K562 (cell line): ENCODE data around the gene ZNF200. TPM values are rescaled to one million over a fixed set of nuclear protein-coding genes. Genes with fewer than 3 reads are reported as not detected.

Experiments
- CHCHD3 ChIP-seq: fragments of 250-450 bp; sonication (Bioruptor Pico); IDR thresholded peaks from 2 replicates; pipeline ENCODE4 v2.1.2; 2022; ENCODE audit warnings: mild to moderate bottlenecking
- JUN ChIP-seq, 2 experiments: sonication (generic) in 1 of 2; formaldehyde crosslinking in 1 of 2; IDR thresholded peaks; 2 replicates each; pipeline versions ENCODE4 v1.6.1 to v1.8.0; 2012 to 2022; ENCODE audit warnings: borderline replicate concordance in 2 of 2, mild to moderate bottlenecking in 2 of 2, improper control_type of control experiment in 1 of 2, low read depth in 1 of 2, low read length in 1 of 2, missing genetic modification reagents in 1 of 2
- KDM1A ChIP-seq, 2 experiments: fragments of 450-650 bp; IDR thresholded peaks; 2 replicates each; pipeline ENCODE4 v1.6.1; 2016; ENCODE audit warnings: mild to moderate bottlenecking in 2 of 2
- MGA ChIP-seq: fragments of 450-650 bp; IDR thresholded peaks from 2 replicates; pipeline ENCODE4 v1.6.1; 2016; ENCODE audit warnings: mild to moderate bottlenecking, moderate library complexity
- NFIC ChIP-seq: fragments of 450-650 bp; IDR thresholded peaks from 2 replicates; pipeline ENCODE4 v1.6.1; 2017; ENCODE audit warnings: mild to moderate bottlenecking, inconsistent platforms
- PML ChIP-seq: IDR thresholded peaks from 2 replicates; pipeline ENCODE4 v1.6.1; 2012; ENCODE audit warnings: low read length, inconsistent platforms
- TAF15 ChIP-seq: fragments of 200-400 bp; formaldehyde crosslinking; IDR thresholded peaks from 2 replicates; pipeline ENCODE4 v1.6.1; 2017; ENCODE audit warnings: mild to moderate bottlenecking, low read depth, low read length, moderate library complexity
- ZNF707 ChIP-seq: fragments of 250-450 bp; sonication (Bioruptor Pico); conservative IDR thresholded peaks from 2 replicates; pipeline ENCODE4 v1.8.0; 2022; ENCODE audit warnings: inconsistent platforms, mild to moderate bottlenecking, moderate library complexity
- polyA plus RNA-seq, 8 experiments: library from polyadenylated mRNA; depleted of rRNA in 4 of 8; stranded (reverse) in 5 of 8; unstranded in 3 of 8; fragments of >200 nt; fragmentation: Nextera tagmentation in 2 of 8; fragmentation: Illumina TruSeq in 1 of 8; extraction: Ambion mirVana in 2 of 8; extraction: Trizol in 1 of 8; gene quantifications; 2 replicates each; pipeline versions ENCODE4 v1.2.1 to v1.2.3, GENCODE V29; 2011 to 2014; ENCODE audit warnings: inconsistent platforms in 1 of 8, missing spikeins in 1 of 8
- total RNA-seq, 7 experiments: library from RNA; depleted of rRNA in 6 of 7; stranded (reverse); fragments of >200 nt in 6 of 7; fragmentation: Illumina TruSeq in 2 of 7; extraction: Trizol in 2 of 7; gene quantifications; 2 replicates each; pipeline versions ENCODE4 v1.2.1 to v1.2.3, GENCODE V29; 2011 to 2021; ENCODE audit warnings: low replicate concordance in 1 of 7
- TF ChIP-seq, protein P1 (sequence below), 2 experiments: fragments of 450-650 bp; conservative IDR thresholded peaks; 2 replicates each; pipeline ENCODE4 v1.6.1; 2017; ENCODE audit warnings: mild to moderate bottlenecking in 2 of 2, moderate library complexity in 2 of 2
- TF ChIP-seq, protein P2 (sequence below): sonication (generic); formaldehyde crosslinking; IDR thresholded peaks from 2 replicates; pipeline ENCODE4 v1.9.0; 2022; ENCODE audit warnings: mild to moderate bottlenecking, missing genetic modification reagents

Gene ZNF200
- total and polyA plus RNA-seq, 9 of the 15 experiments (the other 6 are each of a cell fraction or from before 2014, with no cell fraction given), result 4.8 to 14.5 (median 9.2) TPM

- TF ChIP-seq MGA (peak; percentile 31; the same call in 1 of the 2 replicates), ZNF707 (CRISPR knock-in tag) (no peak), TAF15 (no peak), CHCHD3 (CRISPR knock-in tag) (no peak), PML (no peak), NFIC (peak; percentile 88), KDM1A (IDR thresholded peaks at IDR 0.05) (no peak), JUN (IDR thresholded peaks at IDR 0.05; ENCODE audit: borderline replicate concordance, low read depth, low read length) (no peak), JUN (CRISPR knock-in tag; IDR thresholded peaks at IDR 0.05; ENCODE audit: borderline replicate concordance) (no peak)
- TF ChIP-seq, protein P1, sequence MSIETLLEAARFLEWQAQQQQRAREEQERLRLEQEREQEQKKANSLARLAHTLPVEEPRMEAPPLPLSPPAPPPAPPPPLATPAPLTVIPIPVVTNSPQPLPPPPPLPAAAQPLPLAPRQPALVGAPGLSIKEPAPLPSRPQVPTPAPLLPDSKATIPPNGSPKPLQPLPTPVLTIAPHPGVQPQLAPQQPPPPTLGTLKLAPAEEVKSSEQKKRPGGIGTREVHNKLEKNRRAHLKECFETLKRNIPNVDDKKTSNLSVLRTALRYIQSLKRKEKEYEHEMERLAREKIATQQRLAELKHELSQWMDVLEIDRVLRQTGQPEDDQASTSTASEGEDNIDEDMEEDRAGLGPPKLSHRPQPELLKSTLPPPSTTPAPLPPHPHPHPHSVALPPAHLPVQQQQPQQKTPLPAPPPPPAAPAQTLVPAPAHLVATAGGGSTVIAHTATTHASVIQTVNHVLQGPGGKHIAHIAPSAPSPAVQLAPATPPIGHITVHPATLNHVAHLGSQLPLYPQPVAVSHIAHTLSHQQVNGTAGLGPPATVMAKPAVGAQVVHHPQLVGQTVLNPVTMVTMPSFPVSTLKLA (conservative IDR thresholded peaks at IDR 0.05), result no peak
- TF ChIP-seq, protein P2, sequence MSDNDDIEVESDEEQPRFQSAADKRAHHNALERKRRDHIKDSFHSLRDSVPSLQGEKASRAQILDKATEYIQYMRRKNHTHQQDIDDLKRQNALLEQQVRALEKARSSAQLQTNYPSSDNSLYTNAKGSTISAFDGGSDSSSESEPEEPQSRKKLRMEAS (CRISPR knock-in tag), result no peak
Observed at GRCh38 chr16:3175157-3176093, 59.5 kb downstream of the ZNF200 start (continued).
